ENCODE measurements around the gene ASH1L.

- TF ChIP-seq ZNF274 (IDR thresholded peaks at IDR 0.05; ENCODE audit: low read depth, low read length), result no peak
- no peak for TF ChIP-seq YY1 (IDR thresholded peaks at IDR 0.05; ENCODE audit: insufficient read depth, insufficient read length)
- TF ChIP-seq SUZ12 (IDR thresholded peaks at IDR 0.05; ENCODE audit: extremely low read depth, insufficient read depth, insufficient read length), result no peak
Observed at GRCh38 chr1:155325603-155325893, 237.1 kb downstream of the ASH1L start.
